Neural progenitor cell (in vitro differentiated cells): Measurements from ENCODE around the gene HPSE. TPM values are rescaled to one million over a fixed set of nuclear protein-coding genes. Genes with fewer than 3 reads are reported as not detected.

Experiments
- DNase-seq: peaks from one replicate; pipeline ENCODE4 v3.0.0-alpha.2; 2016; ENCODE audit warnings: low spot score
- H2AFZ ChIP-seq: fragments of 200-600 bp; sonication (generic); replicated peaks from 2 replicates; pipeline ENCODE4 v1.6.1; 2016; ENCODE audit warnings: antibody characterized with exemption
- H3F3A ChIP-seq: fragments of 200-600 bp; sonication (generic); 2 replicates; pipeline ENCODE4 v1.6.1; 2016; ENCODE audit warnings: antibody characterized with exemption, low read depth
- H3K27ac ChIP-seq: fragments of 200-600 bp; sonication (generic); 2 replicates; pipeline ENCODE4 v1.5.1; 2016; ENCODE audit warnings: mild to moderate bottlenecking
- H3K27me3 ChIP-seq: fragments of 200-600 bp; sonication (generic); 2 replicates; pipeline ENCODE4 v1.6.1; 2016; ENCODE audit warnings: mild to moderate bottlenecking, moderate library complexity
- H3K36me3 ChIP-seq: fragments of 200-600 bp; sonication (generic); 2 replicates; pipeline ENCODE4 v1.5.1; 2016
- H3K4me1 ChIP-seq: fragments of 200-600 bp; sonication (generic); 2 replicates; pipeline ENCODE4 v1.6.1; 2016; ENCODE audit warnings: mixed run types
- H3K4me2 ChIP-seq: fragments of 200-600 bp; sonication (generic); 2 replicates; pipeline ENCODE4 v1.6.1; 2016
- H3K4me3 ChIP-seq: fragments of 200-600 bp; sonication (generic); 2 replicates; pipeline ENCODE4 v1.5.1; 2016
- H3K79me2 ChIP-seq: fragments of 200-600 bp; sonication (generic); 2 replicates; pipeline ENCODE4 v1.6.1; 2016; ENCODE audit warnings: low read depth
- H3K9ac ChIP-seq: fragments of 200-600 bp; sonication (generic); 2 replicates; pipeline ENCODE4 v1.6.1; 2016
- H3K9me3 ChIP-seq: fragments of 200-600 bp; sonication (generic); 2 replicates; pipeline ENCODE4 v1.5.1; 2016; ENCODE audit warnings: low read depth
- H4K20me1 ChIP-seq: fragments of 200-600 bp; sonication (generic); 2 replicates; pipeline ENCODE4 v1.6.1; 2016; ENCODE audit warnings: low read depth
- H3K27ac Mint-ChIP-seq: 3 replicates; pipeline ENCODE4 v1.8.0; 2021; ENCODE audit warnings: mixed read lengths
- H3K27me3 Mint-ChIP-seq: 2 replicates; pipeline ENCODE4 v1.8.0; 2022; ENCODE audit warnings: low read depth, mild to moderate bottlenecking, inconsistent platforms, moderate library complexity, mixed read lengths; ENCODE audit not compliant: insufficient read depth
- H3K36me3 Mint-ChIP-seq: 3 replicates; pipeline ENCODE4 v1.8.0; 2021; ENCODE audit warnings: mixed read lengths
- H3K4me1 Mint-ChIP-seq: 3 replicates; pipeline ENCODE4 v1.8.0; 2021; ENCODE audit warnings: mixed read lengths
- H3K4me3 Mint-ChIP-seq: 3 replicates; pipeline ENCODE4 v1.8.0; 2021; ENCODE audit warnings: mild to moderate bottlenecking, moderate library complexity, mixed read lengths
- H3K9me3 Mint-ChIP-seq: 3 replicates; pipeline ENCODE4 v1.8.0; 2020; ENCODE audit warnings: mixed read lengths
- CTCF ChIP-seq: fragments of 200-600 bp; sonication (generic); IDR thresholded peaks from 2 replicates; pipeline ENCODE4 v1.5.1; 2017; ENCODE audit warnings: antibody characterized with exemption, mild to moderate bottlenecking
- EZH2 ChIP-seq: fragments of 200-600 bp; sonication (generic); IDR thresholded peaks from 2 replicates; pipeline ENCODE4 v1.6.1; 2017; ENCODE audit warnings: antibody characterized with exemption, mild to moderate bottlenecking, moderate library complexity
- EZH2phosphoT487 ChIP-seq: fragments of 200-600 bp; sonication (generic); IDR thresholded peaks from 2 replicates; pipeline ENCODE4 v1.6.1; 2017; ENCODE audit warnings: antibody characterized with exemption
- total RNA-seq: library from RNA; depleted of rRNA; stranded (reverse); fragments of >200 nt; gene quantifications from 2 replicates; pipeline ENCODE4 v1.2.3, GENCODE V29; 2015; ENCODE audit warnings: low replicate concordance

HPSE gene
- total RNA-seq, 1 donor from 2014 or later: 0.73 TPM

GRCh38 chr4:83340692-83341343 is 6.2 kb upstream of the HPSE start:
- H3K9ac ChIP-seq: no peak overlapping the region
- Mint-ChIP-seq H3K9me3 (peaks cover 7% of the 10 kb centered on the region), H3K4me1 (no peaks in the 10 kb centered on the region), H3K27me3 (peaks cover 10% of the 10 kb centered on the region), H3K4me3 (no peak overlapping the region), H3K27ac (no peak overlapping the region), H3K36me3 (no peaks in the 10 kb centered on the region)
- H3K79me2 ChIP-seq: no peaks in the 10 kb centered on the region
- H3K27ac ChIP-seq: no peak overlapping the region
- no peaks in the 10 kb centered on the region for H3K9me3 ChIP-seq
- H3K4me2 ChIP-seq: no peak overlapping the region
- no peak overlapping the region for H2AFZ ChIP-seq
- peaks cover 26% of the 10 kb centered on the region for H3K27me3 ChIP-seq
- H3K4me3 ChIP-seq: no peak overlapping the region
- no peaks in the 10 kb centered on the region for H3F3A ChIP-seq
- DNase-seq: no peak
- no peaks in the 10 kb centered on the region for H3K4me1 ChIP-seq
- H3K36me3 ChIP-seq: no peaks in the 10 kb centered on the region
- H4K20me1 ChIP-seq: no peaks in the 10 kb centered on the region
- TF ChIP-seq EZH2 (no peak), CTCF (no peak), EZH2phosphoT487 (no peak)

DNA sequence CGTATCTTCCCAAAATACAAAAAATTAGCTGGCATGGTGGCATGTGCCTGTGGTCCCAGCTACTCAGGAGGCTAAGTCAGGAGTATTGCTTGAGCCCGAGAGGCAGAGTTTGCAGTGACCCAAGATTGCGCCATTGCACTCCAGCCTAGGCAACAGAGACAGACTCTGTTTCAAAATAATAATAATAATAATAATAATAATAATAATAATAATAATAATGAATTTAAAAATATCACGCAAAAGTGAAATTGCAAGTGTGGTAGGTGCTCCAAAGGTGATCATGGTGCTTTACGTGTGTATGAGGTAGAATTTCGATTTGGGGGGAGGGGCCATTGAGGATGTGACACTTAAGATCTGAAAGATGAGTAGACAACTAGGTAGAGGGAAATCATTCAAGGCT is 4.9 kb upstream of the HPSE start:
- H3K4me3 Mint-ChIP-seq: no peak overlapping the region
- H3K36me3 ChIP-seq: no peaks in the 10 kb centered on the region
- no peaks in the 10 kb centered on the region for H4K20me1 ChIP-seq
- H3K4me1 ChIP-seq: no peaks in the 10 kb centered on the region
- H3K27me3 Mint-ChIP-seq: peaks cover 14% of the 10 kb centered on the region
- no peak for DNase-seq
- H3K27ac ChIP-seq: no peak overlapping the region
- H3K79me2 ChIP-seq: no peaks in the 10 kb centered on the region
- H3K9ac ChIP-seq: no peak overlapping the region
- H2AFZ ChIP-seq: no peak overlapping the region
- no peak overlapping the region for H3K4me3 ChIP-seq
- TF ChIP-seq CTCF (no peak), EZH2 (no peak), EZH2phosphoT487 (no peak)
- H3K4me2 ChIP-seq: no peak overlapping the region
- peaks cover 7% of the 10 kb centered on the region for H3K9me3 Mint-ChIP-seq
- H3K4me1 Mint-ChIP-seq: peaks cover 3% of the 10 kb centered on the region
- no peaks in the 10 kb centered on the region for H3K9me3 ChIP-seq
- H3K27ac Mint-ChIP-seq: no peak overlapping the region
- H3K27me3 ChIP-seq: peaks cover 38% of the 10 kb centered on the region
- H3F3A ChIP-seq: no peaks in the 10 kb centered on the region
- H3K36me3 Mint-ChIP-seq: no peaks in the 10 kb centered on the region

GRCh38 chr4:83335701-83336100 is 1.1 kb upstream of the HPSE start:
- H3K4me1 ChIP-seq: peaks cover 3% of the 10 kb centered on the region
- H3K4me3 Mint-ChIP-seq: peak overlapping the region; percentile 86
- no peaks in the 10 kb centered on the region for H4K20me1 ChIP-seq
- no peak overlapping the region for H3K4me2 ChIP-seq
- H2AFZ ChIP-seq: no peak overlapping the region
- no peaks in the 10 kb centered on the region for H3K36me3 Mint-ChIP-seq
- peaks cover 7% of the 10 kb centered on the region for H3K9me3 Mint-ChIP-seq
- H3K27ac ChIP-seq: no peak overlapping the region
- H3K9ac ChIP-seq: no peak overlapping the region
- peaks cover 26% of the 10 kb centered on the region for H3K27me3 Mint-ChIP-seq
- H3F3A ChIP-seq: no peaks in the 10 kb centered on the region
- no peaks in the 10 kb centered on the region for H3K79me2 ChIP-seq
- H3K27me3 ChIP-seq: peaks cover 73% of the 10 kb centered on the region
- no peaks in the 10 kb centered on the region for H3K9me3 ChIP-seq
- no peaks in the 10 kb centered on the region for H3K36me3 ChIP-seq
- no peak for DNase-seq
- TF ChIP-seq CTCF (no peak), EZH2 (no peak), EZH2phosphoT487 (no peak)
- H3K27ac Mint-ChIP-seq: no peak overlapping the region
- H3K4me1 Mint-ChIP-seq: peaks cover 6% of the 10 kb centered on the region
- H3K4me3 ChIP-seq: no peak overlapping the region
